Subcutaneous preadipocyte (primary cell): Measurements from ENCODE around the gene OPN5. TPM values are rescaled to one million over a fixed set of nuclear protein-coding genes. Genes with fewer than 3 reads are reported as not detected.

Experiments used
- small RNA-seq: library from RNA; depleted of rRNA; stranded (forward); fragments of <200 nt; gene quantifications from one replicate; pipeline ENCODE3, GENCODE V24; 2012
- total RNA-seq: library from RNA; depleted of rRNA; stranded (reverse); fragments of >200 nt; gene quantifications from 2 replicates; pipeline ENCODE4 v1.2.3, GENCODE V29; 2012

The OPN5 gene, protein sequence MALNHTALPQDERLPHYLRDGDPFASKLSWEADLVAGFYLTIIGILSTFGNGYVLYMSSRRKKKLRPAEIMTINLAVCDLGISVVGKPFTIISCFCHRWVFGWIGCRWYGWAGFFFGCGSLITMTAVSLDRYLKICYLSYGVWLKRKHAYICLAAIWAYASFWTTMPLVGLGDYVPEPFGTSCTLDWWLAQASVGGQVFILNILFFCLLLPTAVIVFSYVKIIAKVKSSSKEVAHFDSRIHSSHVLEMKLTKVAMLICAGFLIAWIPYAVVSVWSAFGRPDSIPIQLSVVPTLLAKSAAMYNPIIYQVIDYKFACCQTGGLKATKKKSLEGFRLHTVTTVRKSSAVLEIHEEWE
- total RNA-seq, result not detected in 2 replicates

DNA sequence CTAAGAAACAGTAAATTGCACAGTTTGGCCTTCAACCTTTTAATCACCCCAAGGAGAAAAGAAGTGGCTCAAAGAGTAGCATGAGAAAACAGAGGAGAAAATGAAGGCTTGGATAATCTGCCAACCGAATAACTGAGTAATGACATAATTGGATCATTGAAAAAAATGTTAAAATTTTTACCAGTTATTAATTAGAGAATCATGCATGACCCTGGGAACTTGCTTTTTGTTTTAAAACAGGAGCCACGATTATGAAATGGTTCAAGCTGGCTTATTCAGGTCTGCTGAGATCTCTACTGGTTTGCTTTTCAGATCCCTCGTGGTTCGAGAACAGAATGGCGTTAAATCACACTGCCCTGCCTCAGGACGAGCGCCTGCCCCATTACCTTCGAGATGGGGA is at the start of gene OPN5:
Gene OPN5 (plus strand): TSS at position 301 of the 400 bp plus-strand sequence. CDS start 35 bp downstream, at position 336.

Small RNA genes lying within 50 kb of the gene (small RNA-seq; reads per million reads assigned to genes)
- gene RNU1-105P, result 0.11 reads per million

Other genes starting within 250 kb of the OPN5 start
- not detected in 2 replicates for gene ADGRF4, start 83.5 kb upstream of the OPN5 start, total RNA-seq